NCI-H2107 treated with DMSO at 0.1 percent for 48 hours (cell line): ENCODE measurements around the gene FOXN3.

Experiments used
- DNase-seq: peaks from one replicate; lab custom pipeline; 2025; ENCODE audit not compliant: unreplicated experiment; lab: John Stamatoyannopoulos, UW

The FOXN3 gene

DNA sequence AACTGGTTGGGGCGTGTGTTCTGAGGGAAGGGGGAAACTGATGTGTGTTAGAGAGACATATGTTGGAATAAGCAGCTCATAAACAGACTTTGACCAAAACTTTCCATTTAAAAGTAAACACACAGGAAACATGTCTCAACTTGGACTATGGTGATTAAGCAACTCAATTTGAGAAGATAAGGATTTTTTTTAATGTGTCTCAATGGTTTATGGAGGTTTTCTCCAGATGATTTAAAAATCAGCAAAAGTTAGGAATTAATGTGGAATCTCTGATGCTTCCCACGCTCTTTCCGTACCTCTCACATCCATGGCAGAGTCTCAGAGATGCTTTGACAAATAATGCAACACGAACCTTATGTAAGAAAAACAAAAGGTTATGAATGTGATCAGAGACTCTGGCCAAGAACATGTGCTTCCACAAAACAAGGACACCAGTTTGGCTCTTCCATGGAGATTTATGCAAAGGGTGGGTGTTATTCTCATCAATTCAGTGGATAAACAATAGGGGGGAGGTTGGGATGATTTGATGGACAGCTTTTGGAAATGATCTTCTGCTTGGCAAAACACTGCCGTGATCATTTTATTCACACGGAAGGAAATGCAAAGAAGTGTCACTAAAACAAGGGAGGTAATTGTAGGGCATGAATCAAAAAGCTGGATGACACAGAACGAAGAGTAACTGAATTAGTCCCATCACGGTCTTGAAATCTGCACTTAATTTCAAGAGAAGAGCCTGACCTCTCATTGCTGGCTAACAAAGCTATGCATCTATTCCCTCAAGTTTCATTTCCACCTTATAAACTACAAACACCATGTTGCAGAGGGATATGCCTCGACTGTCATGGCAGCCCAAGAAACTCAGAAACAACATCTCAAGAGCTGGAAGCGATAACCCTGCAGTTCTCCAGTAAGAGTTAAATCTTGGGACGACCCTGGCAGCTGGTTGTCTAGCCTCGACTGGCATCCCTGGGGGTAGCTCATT lies 76.5 kb downstream of the FOXN3 start:
- no peak for DNase-seq

GRCh38 chr14:89339579-89339978 lies 77.5 kb downstream of the FOXN3 start:
- DNase-seq = no peak

DNA sequence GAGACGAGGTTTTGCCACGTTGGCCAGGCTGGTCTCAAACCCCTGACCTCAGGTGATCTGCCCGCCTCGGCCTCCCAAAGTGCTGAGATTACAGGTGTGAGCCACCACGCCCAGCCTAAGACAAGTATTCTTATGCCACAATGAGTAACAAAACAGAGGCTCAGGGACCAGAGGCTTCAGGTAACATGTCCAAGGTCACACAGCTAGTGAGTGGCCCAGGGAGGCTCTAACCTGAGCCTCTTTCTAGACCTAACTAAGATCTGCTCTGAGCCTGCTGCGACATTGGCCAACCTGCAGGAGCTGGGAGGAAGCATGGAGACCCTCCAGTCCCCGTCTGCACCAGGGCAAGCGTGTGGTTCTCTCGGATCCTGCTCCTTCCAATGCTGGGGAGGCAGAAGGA lies 77.9 kb downstream of the FOXN3 start:
- no peak for DNase-seq

- no peak for DNase-seq
Measured at GRCh38 chr14:89336338-89336737, 80.7 kb downstream of the FOXN3 start.

GRCh38 chr14:89332031-89332430 lies 85.0 kb downstream of the FOXN3 start:
- DNase-seq = no peak

DNA sequence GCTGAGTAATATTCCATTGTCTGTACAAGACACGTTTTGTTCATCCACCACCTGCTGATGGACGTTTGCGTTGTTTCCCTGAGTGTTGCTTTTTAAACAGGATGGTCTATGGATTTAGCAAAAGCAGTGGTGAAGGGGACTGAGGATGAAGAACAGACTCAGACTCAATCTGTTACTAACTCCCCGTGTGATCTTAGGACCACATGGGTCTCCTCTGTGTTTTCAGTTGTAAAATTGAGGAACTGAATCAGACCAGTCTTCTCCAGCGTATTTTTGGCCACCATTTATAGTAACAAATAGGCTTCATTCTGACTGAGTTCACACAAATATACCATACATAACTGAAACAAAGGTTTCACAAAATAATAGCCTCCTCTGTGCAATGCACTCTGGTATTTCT lies 85.6 kb downstream of the FOXN3 start:
- no peak for DNase-seq

DNA sequence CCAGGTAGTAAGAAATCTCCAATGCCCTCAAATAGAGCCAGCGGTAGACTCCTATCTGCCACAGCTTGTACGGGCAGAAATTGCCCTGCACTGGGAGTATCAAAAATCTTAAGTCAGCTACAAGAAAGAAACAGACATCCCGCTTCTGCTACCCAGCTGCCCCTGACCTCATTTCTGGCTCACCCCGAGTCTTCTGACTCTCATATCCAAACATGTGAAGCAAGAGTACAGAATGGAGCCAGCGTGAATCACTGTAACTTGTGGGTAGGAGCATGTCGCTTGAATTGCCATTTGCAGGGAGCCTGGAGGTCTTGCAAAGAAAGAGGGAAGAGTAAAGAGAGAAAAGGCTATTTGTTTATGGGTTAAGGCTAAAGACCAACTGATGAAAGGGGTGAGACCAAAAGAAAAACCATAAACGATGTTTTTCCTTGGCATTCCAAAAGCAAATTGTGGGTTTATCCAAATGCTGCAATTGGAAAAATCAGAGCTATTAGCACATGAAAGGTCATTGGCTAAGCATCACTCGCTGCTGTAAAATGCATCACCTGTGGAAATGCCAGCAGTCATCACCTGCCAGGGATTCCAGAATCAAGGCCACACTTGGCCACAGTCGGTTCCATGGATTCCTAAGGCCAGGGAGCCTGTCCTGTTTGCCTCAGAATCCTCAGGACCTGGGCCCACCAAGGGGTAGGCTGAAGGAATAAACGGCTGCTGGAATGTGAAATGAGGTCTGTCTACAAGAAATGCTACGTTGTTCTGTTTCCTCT lies 86.6 kb downstream of the FOXN3 start:
- no peak for DNase-seq

GRCh38 chr14:89327771-89328212 lies 89.2 kb downstream of the FOXN3 start:
- DNase-seq = peak; percentile 29

- no peak for DNase-seq
Measured at GRCh38 chr14:89325959-89326358, 91.1 kb downstream of the FOXN3 start.

- no peak for DNase-seq
Measured at GRCh38 chr14:89325299-89325883, 91.6 kb downstream of the FOXN3 start.

DNA sequence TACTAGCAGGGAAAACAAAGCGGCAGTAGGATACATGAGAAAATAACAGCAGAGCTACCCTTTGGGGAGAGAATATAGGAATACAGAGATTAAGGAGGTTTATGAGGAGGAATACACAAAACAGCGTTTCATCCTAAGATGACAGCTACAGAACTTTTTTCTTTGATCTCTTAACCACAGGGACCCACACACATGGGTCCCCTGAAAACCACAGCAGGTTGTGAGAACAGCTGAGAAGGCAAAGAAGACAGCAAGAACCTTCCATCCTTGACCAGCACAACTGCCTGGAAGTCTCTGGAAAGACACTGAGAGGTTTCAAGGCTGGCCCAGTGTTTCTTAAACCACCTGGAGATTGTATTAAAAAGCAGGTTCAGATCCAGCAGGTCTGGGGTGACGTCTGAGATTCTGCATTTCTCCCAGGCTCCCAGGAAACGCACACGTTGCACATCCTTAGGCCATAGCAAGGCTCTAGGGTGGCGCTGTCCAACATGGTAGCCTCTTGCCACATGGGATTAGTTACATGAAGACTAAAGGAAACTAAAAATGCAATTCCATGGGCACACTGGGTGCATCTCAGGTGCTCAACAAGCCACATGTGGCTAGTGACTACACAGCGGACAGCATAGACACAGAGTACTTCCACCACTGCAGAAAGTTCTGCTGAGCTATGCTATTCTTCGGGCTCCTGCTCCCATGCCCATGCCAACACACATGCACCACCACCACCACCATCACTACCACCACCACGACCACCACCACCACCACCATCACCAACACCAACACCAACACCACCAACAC lies 92.3 kb downstream of the FOXN3 start:
- no peak for DNase-seq

GRCh38 chr14:89320381-89321000 lies 96.5 kb downstream of the FOXN3 start:
- DNase-seq = no peak

DNA sequence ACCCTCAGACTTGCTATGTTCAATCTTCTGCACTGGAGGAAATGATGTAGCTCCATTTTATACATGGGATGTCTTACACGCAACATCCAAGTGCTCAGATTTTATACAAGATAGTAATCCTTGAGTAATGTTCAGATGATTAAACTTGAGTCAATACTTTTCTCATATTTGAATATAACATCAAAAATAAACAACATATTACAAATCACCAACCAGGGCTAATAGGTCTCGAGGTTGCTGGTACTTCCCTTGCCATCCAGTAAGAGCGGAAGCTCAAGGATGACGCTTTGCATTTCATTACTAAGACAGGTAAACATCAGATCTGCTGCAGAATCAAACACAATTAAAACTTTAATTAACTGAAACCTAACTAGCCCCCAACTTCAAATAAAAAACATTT lies 97.3 kb downstream of the FOXN3 start:
- no peak for DNase-seq

DNA sequence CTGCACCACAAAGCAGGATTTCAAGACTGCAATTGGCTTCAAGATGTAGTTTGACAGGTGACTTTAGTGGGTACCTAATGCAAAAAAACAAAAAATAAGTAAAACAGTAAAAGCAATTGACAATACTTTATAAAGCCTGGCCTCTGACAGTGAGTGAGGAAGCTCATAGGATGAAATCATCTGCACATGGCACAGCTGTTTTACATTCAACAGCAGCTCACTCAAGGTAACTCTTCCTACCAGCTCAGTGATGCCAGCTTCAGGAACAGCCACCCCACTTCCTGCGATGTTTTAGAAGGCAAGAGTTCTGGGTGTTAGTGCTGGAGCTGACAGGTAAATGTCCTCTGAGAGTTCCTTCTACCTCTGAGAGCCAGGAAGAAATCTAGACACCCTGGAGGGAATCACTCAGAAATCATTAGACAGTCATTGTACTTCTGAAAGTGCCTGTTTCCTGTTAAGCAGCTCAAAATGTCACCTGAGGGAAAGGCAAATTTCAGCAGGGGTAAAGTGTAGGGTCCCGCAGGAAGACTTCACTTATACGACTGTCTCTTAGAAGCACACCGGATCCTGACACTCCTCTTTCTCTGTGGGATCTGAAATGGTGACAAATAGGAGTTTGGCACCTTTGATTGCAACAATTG lies 99.9 kb downstream of the FOXN3 start:
- DNase-seq = no peak

GRCh38 chr14:89315493-89316470 lies 101.3 kb downstream of the FOXN3 start:
- no peak for DNase-seq

GRCh38 chr14:89314274-89314673 lies 102.8 kb downstream of the FOXN3 start:
- DNase-seq = no peak

GRCh38 chr14:89312932-89313331 lies 104.1 kb downstream of the FOXN3 start:
- no peak for DNase-seq

- DNase-seq = no peak
Measured at GRCh38 chr14:89310211-89310610, 106.8 kb downstream of the FOXN3 start.
